Liver (tissue), 3 donors: Measurements from ENCODE around the gene IL1RAPL1.

ENCODE experiments used
- CTCF ChIP-seq: fragments of 150-350 bp; IDR thresholded peaks from 2 replicates; pipeline ENCODE4 v1.5.1; 2017; ENCODE audit warnings: improper control_type of control experiment, low read depth, low read length; ENCODE audit not compliant: missing input control
- HNF4G ChIP-seq: IDR thresholded peaks from 2 replicates; pipeline ENCODE4 v1.6.1; 2016; ENCODE audit warnings: antibody characterized with exemption
- donor health status: healthy.
- donor health status: healthy.

GRCh38 chrX:29852767-29853166, 1265.5 kb downstream of the IL1RAPL1 start:
- no peak for TF ChIP-seq CTCF
- TF ChIP-seq HNF4G: no peak
